Cardiac septum (tissue), 1 donor: Measurements from ENCODE around the gene SPINK1. TPM values are rescaled to one million over a fixed set of nuclear protein-coding genes. Genes with fewer than 3 reads are reported as not detected.
"Not testable (repeated sequence)": the region's sequence is repeated elsewhere in the genome, so short reads cannot be mapped to it uniquely, and the experiment has no call there.

Experiments used
- DNase-seq: peaks from one replicate; pipeline ENCODE4 v3.0.0-alpha.2; 2020; ENCODE audit warnings: low spot score
- intact Hi-C: fragments of 100-400 bp; cut with DNase I; formaldehyde crosslinking; loops from one replicate; pipeline ENCODE4 v1.14.0; 2022
- total RNA-seq: library from RNA; stranded (reverse); fragmentation: NEBNext Ultra II Directional; extraction: Animal tissue kit (Norgen Biotek cat#: 25700); gene quantifications from one replicate; pipeline ENCODE4 v1.2.1, GENCODE V29; 2021
- donor health status: DM: no; HTN: no; CAD: no.

The SPINK1 gene
- total RNA-seq, 1 donor from 2014 or later = 1.8 TPM

- intact Hi-C loops = no loop called here
- DNase-seq = no peak
Measured at GRCh38 chr5:147818290-147818689, 13.2 kb downstream of the SPINK1 start.

GRCh38 chr5:147813696-147814095 is 17.8 kb downstream of the SPINK1 start:
- no peak for DNase-seq
- intact Hi-C loops = no loop called here

GRCh38 chr5:147809830-147810666 is 21.4 kb downstream of the SPINK1 start:
- intact Hi-C loops = no loop called here

GRCh38 chr5:147805030-147805454 is 26.4 kb downstream of the SPINK1 start:
- intact Hi-C loops = no loop called here
- no peak for DNase-seq

More at GRCh38 chr5:147809830-147810666, 21.4 kb downstream of the SPINK1 start:
- DNase-seq = no peak

- intact Hi-C loops = no loop called here
- no peak for DNase-seq
Measured at GRCh38 chr5:147804334-147804733, 27.1 kb downstream of the SPINK1 start.

GRCh38 chr5:147803926-147804325 is 27.5 kb downstream of the SPINK1 start:
- intact Hi-C loops = no loop called here
- DNase-seq = no peak

- DNase-seq, intact Hi-C loops: not testable (repeated sequence)
Measured at GRCh38 chr5:147803161-147803560, 28.3 kb downstream of the SPINK1 start.

- intact Hi-C loops = no loop called here
- no peak for DNase-seq
Measured at GRCh38 chr5:147801461-147801860, 30.0 kb downstream of the SPINK1 start.

- intact Hi-C loops = no loop called here
- DNase-seq = no peak
Measured at GRCh38 chr5:147800491-147800890, 31.0 kb downstream of the SPINK1 start.

GRCh38 chr5:147796556-147797308 is 34.7 kb downstream of the SPINK1 start:
- DNase-seq = no peak
- intact Hi-C loops = no loop called here

GRCh38 chr5:147791181-147791580 is 40.3 kb downstream of the SPINK1 start:
- no peak for DNase-seq
- intact Hi-C loops = no loop called here

GRCh38 chr5:147789820-147790219 is 41.7 kb downstream of the SPINK1 start:
- no peak for DNase-seq
- intact Hi-C loops = no loop called here

- no peak for DNase-seq
- intact Hi-C loops = no loop called here
Measured at GRCh38 chr5:147788023-147788422, 43.4 kb downstream of the SPINK1 start.

GRCh38 chr5:147786142-147786541 is 45.3 kb downstream of the SPINK1 start:
- no peak for DNase-seq

GRCh38 chr5:147784146-147784987 is 47.1 kb downstream of the SPINK1 start:
- intact Hi-C loops = no loop called here
- no peak for DNase-seq

More at GRCh38 chr5:147786142-147786541, 45.3 kb downstream of the SPINK1 start:
- intact Hi-C loops = no loop called here

GRCh38 chr5:147782110-147783028 is 49.1 kb downstream of the SPINK1 start, which contains the start of gene JAKMIP2:
JAKMIP2 (minus strand) TSS chr5:147782728; CDS start chr5:147671806, 110,922 bp downstream.
- intact Hi-C loops = no loop called here

GRCh38 chr5:147780924-147781573 is 50.4 kb downstream of the SPINK1 start:
- intact Hi-C loops = no loop called here
- no peak for DNase-seq

More at GRCh38 chr5:147782110-147783028, 49.1 kb downstream of the SPINK1 start, which contains the start of gene JAKMIP2:
- DNase-seq = peak; percentile 76

- DNase-seq = no peak
- intact Hi-C loops = no loop called here
Measured at GRCh38 chr5:147779694-147780093, 51.8 kb downstream of the SPINK1 start.
